Measurements from ENCODE around the gene NELL1.

DNA sequence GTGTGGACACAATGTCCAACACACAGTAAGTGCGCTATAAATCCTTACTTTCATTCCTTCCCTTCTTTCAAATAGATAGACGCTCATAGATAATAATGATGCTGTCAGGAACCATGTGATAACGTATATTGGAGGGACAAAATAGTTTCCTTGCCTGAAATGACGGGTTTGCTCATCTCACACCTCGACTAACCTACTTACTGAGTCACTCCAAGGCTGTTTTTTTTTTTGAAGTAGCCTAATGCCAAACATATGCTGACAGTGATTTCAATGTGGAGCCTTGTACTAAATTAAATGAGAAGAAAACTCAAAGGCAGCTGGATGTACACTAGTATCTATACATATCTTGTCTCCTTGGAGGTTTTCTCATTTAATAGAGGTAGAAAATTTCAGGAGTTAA, 400.5 kb downstream of the NELL1 start:
- TF ChIP-seq, protein P1, sequence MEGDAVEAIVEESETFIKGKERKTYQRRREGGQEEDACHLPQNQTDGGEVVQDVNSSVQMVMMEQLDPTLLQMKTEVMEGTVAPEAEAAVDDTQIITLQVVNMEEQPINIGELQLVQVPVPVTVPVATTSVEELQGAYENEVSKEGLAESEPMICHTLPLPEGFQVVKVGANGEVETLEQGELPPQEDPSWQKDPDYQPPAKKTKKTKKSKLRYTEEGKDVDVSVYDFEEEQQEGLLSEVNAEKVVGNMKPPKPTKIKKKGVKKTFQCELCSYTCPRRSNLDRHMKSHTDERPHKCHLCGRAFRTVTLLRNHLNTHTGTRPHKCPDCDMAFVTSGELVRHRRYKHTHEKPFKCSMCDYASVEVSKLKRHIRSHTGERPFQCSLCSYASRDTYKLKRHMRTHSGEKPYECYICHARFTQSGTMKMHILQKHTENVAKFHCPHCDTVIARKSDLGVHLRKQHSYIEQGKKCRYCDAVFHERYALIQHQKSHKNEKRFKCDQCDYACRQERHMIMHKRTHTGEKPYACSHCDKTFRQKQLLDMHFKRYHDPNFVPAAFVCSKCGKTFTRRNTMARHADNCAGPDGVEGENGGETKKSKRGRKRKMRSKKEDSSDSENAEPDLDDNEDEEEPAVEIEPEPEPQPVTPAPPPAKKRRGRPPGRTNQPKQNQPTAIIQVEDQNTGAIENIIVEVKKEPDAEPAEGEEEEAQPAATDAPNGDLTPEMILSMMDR (conservative IDR thresholded peaks at IDR 0.05; ENCODE audit: low read depth in 2 of 2) = no peak
- no peak for TF ChIP-seq REST (IDR thresholded peaks at IDR 0.05; ENCODE audit: unreplicated experiment)
- no peak for TF ChIP-seq CREB1 (CRISPR knock-in tag; IDR thresholded peaks at IDR 0.05; ENCODE audit: low read depth)
- TF ChIP-seq POLR2AphosphoS5 (IDR thresholded peaks at IDR 0.05; ENCODE audit: low read depth) = no peak
- TF ChIP-seq JUNB (IDR thresholded peaks at IDR 0.05; ENCODE audit: unreplicated experiment) = no peak
- TF ChIP-seq EZH2 (IDR thresholded peaks at IDR 0.05; ENCODE audit: low read depth, unreplicated experiment) = no peak

All from GM23338 (cell line).